ENCODE measurements around the gene RPL34. TPM values are rescaled to one million over a fixed set of nuclear protein-coding genes. Genes with fewer than 3 reads are reported as not detected.

The RPL34 gene
- total RNA-seq, 1 experiment from 2014 or later: 589 TPM

DNA sequence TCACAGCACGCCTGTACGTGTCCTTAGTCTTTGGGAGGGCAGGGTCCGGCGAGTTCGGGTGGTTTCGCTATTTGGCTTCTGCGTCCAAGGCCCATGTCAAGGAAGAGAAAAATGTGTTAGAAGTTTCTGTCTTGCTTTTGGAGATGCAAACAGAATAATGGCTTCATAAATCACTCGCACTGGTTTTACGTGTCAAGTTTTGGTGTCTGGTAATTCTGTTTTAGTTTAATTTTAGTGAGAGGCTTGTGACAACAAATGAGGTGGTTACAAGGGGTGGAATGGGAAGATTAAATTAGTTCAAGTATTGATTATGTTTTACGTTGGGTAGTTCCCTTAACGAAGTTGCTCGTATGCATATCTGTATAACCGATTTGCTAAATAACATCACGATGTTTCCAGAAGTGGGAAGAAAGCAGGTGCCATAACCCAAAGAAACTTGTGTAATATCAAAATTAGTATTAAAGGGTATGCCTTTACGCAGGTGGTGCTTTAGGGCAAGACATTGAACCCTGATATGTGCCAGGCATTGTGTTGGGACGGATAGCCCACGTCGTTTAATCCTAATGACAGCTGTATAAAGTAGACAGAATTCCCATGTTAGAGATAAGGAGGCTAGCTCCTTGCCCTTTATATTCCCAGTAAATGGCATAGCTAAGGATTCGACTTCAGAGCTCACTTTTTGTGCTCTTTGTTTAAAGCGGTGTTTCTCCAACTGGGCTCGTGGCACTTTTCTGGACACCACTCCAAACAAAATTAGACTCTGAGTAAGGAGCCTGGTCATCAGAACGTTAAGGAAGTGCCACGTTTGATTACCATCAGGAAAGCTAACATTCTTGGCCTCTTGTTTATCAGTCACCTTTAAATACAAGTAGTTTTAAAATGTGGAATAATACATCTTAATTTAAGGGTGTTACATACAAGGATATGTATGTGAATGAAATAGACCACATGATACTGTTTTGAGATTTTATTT, 843 bp downstream of the RPL34 start:
- H3K27ac Mint-ChIP-seq (ENCODE audit: unreplicated experiment): peak overlapping the region; percentile 98
- CTCF ChIA-PET: no interaction called here

DNA sequence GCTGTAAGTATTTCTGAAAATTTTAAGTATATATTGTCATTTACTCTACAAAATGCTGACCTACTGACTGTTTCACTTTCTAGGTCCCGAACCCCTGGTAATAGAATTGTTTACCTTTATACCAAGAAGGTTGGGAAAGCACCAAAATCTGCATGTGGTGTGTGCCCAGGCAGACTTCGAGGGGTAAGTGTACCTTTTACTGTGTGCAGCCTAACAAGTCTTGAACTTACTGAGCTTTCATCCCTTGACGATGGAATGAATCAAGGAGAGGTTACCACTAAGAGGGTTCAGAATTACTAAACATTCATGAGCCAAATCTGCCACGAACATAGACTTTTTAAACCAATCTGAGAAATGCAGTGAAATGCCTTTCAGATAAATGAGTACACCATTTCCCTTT, 1.6 kb downstream of the RPL34 start:
- H3K36me3 Mint-ChIP-seq (ENCODE audit: insufficient read depth, unreplicated experiment): peaks cover 66% of the 10 kb centered on the region
- H3K27me3 Mint-ChIP-seq (ENCODE audit: unreplicated experiment): no peaks in the 10 kb centered on the region
- CTCF ChIA-PET: no interaction called here
- H3K27ac Mint-ChIP-seq (ENCODE audit: unreplicated experiment): no peak overlapping the region
- no peak for DNase-seq
- no peaks in the 10 kb centered on the region for H3K9me3 Mint-ChIP-seq (ENCODE audit: low read depth, unreplicated experiment)
- intact Hi-C loops (cut with micrococcal nuclease; ENCODE audit: unreplicated experiment): no loop called here
- H3K4me3 Mint-ChIP-seq (ENCODE audit: low read depth, unreplicated experiment): peak overlapping the region; percentile 85
- peaks cover 27% of the 10 kb centered on the region for H3K4me1 Mint-ChIP-seq (ENCODE audit: low read depth, unreplicated experiment)
- TF ChIP-seq, protein P1, sequence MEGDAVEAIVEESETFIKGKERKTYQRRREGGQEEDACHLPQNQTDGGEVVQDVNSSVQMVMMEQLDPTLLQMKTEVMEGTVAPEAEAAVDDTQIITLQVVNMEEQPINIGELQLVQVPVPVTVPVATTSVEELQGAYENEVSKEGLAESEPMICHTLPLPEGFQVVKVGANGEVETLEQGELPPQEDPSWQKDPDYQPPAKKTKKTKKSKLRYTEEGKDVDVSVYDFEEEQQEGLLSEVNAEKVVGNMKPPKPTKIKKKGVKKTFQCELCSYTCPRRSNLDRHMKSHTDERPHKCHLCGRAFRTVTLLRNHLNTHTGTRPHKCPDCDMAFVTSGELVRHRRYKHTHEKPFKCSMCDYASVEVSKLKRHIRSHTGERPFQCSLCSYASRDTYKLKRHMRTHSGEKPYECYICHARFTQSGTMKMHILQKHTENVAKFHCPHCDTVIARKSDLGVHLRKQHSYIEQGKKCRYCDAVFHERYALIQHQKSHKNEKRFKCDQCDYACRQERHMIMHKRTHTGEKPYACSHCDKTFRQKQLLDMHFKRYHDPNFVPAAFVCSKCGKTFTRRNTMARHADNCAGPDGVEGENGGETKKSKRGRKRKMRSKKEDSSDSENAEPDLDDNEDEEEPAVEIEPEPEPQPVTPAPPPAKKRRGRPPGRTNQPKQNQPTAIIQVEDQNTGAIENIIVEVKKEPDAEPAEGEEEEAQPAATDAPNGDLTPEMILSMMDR (IDR thresholded peaks at IDR 0.05; ENCODE audit: unreplicated experiment): no peak
- no TSS peak for BruUV-seq (replicated peaks)

More for the DNA sequence above, 843 bp downstream of the RPL34 start:
- H3K9me3 Mint-ChIP-seq (ENCODE audit: low read depth, unreplicated experiment): no peaks in the 10 kb centered on the region
- TF ChIP-seq, protein P1 (IDR thresholded peaks at IDR 0.05; ENCODE audit: unreplicated experiment): no peak
- H3K36me3 Mint-ChIP-seq (ENCODE audit: insufficient read depth, unreplicated experiment): peaks cover 59% of the 10 kb centered on the region
- intact Hi-C loops (cut with micrococcal nuclease; ENCODE audit: unreplicated experiment): no loop called here
- TSS peak; percentile 66 for BruUV-seq (replicated peaks)
- no peaks in the 10 kb centered on the region for H3K27me3 Mint-ChIP-seq (ENCODE audit: unreplicated experiment)
- peaks cover 27% of the 10 kb centered on the region for H3K4me1 Mint-ChIP-seq (ENCODE audit: low read depth, unreplicated experiment)
- peak overlapping the region; percentile 85 for H3K4me3 Mint-ChIP-seq (ENCODE audit: low read depth, unreplicated experiment)
- DNase-seq: no peak

GRCh38 chr4:108622828-108623227, 2.5 kb downstream of the RPL34 start:
- no TSS peak for BruUV-seq (replicated peaks)
- TF ChIP-seq, protein P1 (IDR thresholded peaks at IDR 0.05; ENCODE audit: unreplicated experiment): no peak
- Mint-ChIP-seq H3K4me3 (ENCODE audit: low read depth, unreplicated experiment) (peak overlapping the region; percentile 58), H3K27me3 (ENCODE audit: unreplicated experiment) (no peaks in the 10 kb centered on the region), H3K36me3 (ENCODE audit: insufficient read depth, unreplicated experiment) (peaks cover 73% of the 10 kb centered on the region), H3K9me3 (ENCODE audit: low read depth, unreplicated experiment) (no peaks in the 10 kb centered on the region), H3K27ac (ENCODE audit: unreplicated experiment) (peak overlapping the region; percentile 78), H3K4me1 (ENCODE audit: low read depth, unreplicated experiment) (peaks cover 27% of the 10 kb centered on the region)
- DNase-seq: no peak
- intact Hi-C loops (cut with micrococcal nuclease; ENCODE audit: unreplicated experiment): no loop called here
- CTCF ChIA-PET: no interaction called here

DNA sequence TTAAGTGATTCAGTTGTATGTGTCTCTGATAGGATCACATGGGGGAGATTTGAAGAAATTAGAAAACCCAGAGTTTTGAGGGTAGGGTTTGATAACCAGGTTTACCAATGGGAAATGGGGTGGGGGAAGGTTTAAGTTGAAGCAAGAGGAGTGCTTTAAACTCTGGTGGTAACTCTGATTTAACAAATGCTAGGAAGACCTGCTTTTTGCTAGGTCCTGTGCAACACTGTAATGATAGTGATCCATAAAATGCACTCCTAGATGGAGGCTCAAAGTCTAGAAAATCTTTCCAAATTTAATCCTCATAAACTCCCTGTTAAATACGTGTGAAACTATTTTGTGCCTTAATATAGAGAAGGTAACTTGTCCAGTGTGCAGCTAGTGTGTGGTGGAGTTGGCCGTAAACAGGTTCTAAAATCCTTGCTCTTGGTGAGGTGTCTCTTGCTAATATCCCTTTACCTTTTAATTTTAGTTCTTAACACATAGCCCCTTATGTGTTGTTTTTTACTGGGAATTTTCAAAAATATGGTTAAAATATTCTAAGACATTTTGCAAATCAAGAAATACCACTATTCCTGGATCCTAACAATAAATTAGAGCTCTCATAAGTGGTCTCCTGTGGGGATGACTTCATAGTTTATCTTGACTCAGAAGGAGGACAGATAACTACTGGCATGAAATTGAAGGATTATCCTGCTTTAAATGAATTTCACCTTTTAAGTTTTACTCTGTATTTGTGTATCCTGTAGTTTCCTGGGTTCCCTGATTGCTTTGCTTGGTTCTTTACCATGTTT, 4.1 kb downstream of the RPL34 start:
- Mint-ChIP-seq H3K4me3 (ENCODE audit: low read depth, unreplicated experiment) (peak overlapping the region; percentile 40), H3K4me1 (ENCODE audit: low read depth, unreplicated experiment) (peaks cover 21% of the 10 kb centered on the region), H3K9me3 (ENCODE audit: low read depth, unreplicated experiment) (no peaks in the 10 kb centered on the region), H3K36me3 (ENCODE audit: insufficient read depth, unreplicated experiment) (peaks cover 82% of the 10 kb centered on the region), H3K27ac (ENCODE audit: unreplicated experiment) (peak overlapping the region; percentile 64), H3K27me3 (ENCODE audit: unreplicated experiment) (no peaks in the 10 kb centered on the region)
- CTCF ChIA-PET: interaction anchor here (0.7 kb wide), 1 partner anchor 637 kb away, joined by 3 read pairs; no protein-coding TSS in a partner anchor
- TF ChIP-seq, protein P1 (IDR thresholded peaks at IDR 0.05; ENCODE audit: unreplicated experiment): no peak
- intact Hi-C loops (cut with micrococcal nuclease; ENCODE audit: unreplicated experiment): no loop called here
- DNase-seq: no peak
- BruUV-seq (replicated peaks): no TSS peak

Measured in Calu3 (cell line).